HL-60 (cell line): ENCODE results near the gene SOX9.
"Not testable (repeated sequence)": the region's sequence is repeated elsewhere in the genome, so short reads cannot be mapped to it uniquely, and the experiment has no call there.

ENCODE experiments used
- DNase-seq, 2 experiments: peaks; one replicate each; pipeline ENCODE4 v3.0.0-alpha.2; 2010 to 2020; ENCODE audit warnings: low read depth in 1 of 2, low spot score in 1 of 2
- H3K27ac ChIP-seq: fragments of 250-450 bp; sonication (Bioruptor Pico); replicated peaks from 2 replicates; pipeline ENCODE4 v1.5.1; 2020; ENCODE audit warnings: mild to moderate bottlenecking, moderate library complexity
- H3K27me3 ChIP-seq: fragments of 250-450 bp; sonication (Bioruptor Pico); 2 replicates; pipeline ENCODE4 v1.5.1; 2021; ENCODE audit warnings: mild to moderate bottlenecking, moderate library complexity; ENCODE audit not compliant: insufficient read depth, poor library complexity, severe bottlenecking
- H3K4me3 ChIP-seq: replicated peaks from 2 replicates; pipeline ENCODE4 v1.5.1; 2011; ENCODE audit warnings: mild to moderate bottlenecking, control low read depth, low read length; ENCODE audit not compliant: insufficient read depth
- CTCF ChIP-seq: IDR thresholded peaks from one replicate; pipeline ENCODE4 v1.5.1; 2011; ENCODE audit warnings: low read length, control low read depth, inconsistent platforms; ENCODE audit not compliant: insufficient read depth
- GABPA ChIP-seq: IDR thresholded peaks from 2 replicates; pipeline ENCODE4 v1.6.1; 2012; ENCODE audit warnings: low read depth
- POLR2AphosphoS5 ChIP-seq: IDR thresholded peaks from 2 replicates; pipeline ENCODE4 v1.6.1; 2012; ENCODE audit warnings: low read depth
- SPI1 ChIP-seq: IDR thresholded peaks from 2 replicates; pipeline ENCODE4 v1.6.1; 2012; ENCODE audit warnings: low read depth, mild to moderate bottlenecking, borderline replicate concordance
- TF ChIP-seq, protein P1 (sequence below): IDR thresholded peaks from 2 replicates; pipeline ENCODE4 v1.6.1; 2012; ENCODE audit warnings: low read depth; ENCODE audit not compliant: insufficient replicate concordance

The SOX9 gene

GRCh38 chr17:72141336-72141735 is 20.5 kb downstream of the SOX9 start:
- TF ChIP-seq, protein P1, sequence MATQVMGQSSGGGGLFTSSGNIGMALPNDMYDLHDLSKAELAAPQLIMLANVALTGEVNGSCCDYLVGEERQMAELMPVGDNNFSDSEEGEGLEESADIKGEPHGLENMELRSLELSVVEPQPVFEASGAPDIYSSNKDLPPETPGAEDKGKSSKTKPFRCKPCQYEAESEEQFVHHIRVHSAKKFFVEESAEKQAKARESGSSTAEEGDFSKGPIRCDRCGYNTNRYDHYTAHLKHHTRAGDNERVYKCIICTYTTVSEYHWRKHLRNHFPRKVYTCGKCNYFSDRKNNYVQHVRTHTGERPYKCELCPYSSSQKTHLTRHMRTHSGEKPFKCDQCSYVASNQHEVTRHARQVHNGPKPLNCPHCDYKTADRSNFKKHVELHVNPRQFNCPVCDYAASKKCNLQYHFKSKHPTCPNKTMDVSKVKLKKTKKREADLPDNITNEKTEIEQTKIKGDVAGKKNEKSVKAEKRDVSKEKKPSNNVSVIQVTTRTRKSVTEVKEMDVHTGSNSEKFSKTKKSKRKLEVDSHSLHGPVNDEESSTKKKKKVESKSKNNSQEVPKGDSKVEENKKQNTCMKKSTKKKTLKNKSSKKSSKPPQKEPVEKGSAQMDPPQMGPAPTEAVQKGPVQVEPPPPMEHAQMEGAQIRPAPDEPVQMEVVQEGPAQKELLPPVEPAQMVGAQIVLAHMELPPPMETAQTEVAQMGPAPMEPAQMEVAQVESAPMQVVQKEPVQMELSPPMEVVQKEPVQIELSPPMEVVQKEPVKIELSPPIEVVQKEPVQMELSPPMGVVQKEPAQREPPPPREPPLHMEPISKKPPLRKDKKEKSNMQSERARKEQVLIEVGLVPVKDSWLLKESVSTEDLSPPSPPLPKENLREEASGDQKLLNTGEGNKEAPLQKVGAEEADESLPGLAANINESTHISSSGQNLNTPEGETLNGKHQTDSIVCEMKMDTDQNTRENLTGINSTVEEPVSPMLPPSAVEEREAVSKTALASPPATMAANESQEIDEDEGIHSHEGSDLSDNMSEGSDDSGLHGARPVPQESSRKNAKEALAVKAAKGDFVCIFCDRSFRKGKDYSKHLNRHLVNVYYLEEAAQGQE: no peak
- TF ChIP-seq SPI1: no peak
- H3K4me3 ChIP-seq: no peak overlapping the region
- DNase-seq: no peak
- H3K27ac ChIP-seq: no peak overlapping the region
- peaks cover 3% of the 10 kb centered on the region for H3K27me3 ChIP-seq

DNA sequence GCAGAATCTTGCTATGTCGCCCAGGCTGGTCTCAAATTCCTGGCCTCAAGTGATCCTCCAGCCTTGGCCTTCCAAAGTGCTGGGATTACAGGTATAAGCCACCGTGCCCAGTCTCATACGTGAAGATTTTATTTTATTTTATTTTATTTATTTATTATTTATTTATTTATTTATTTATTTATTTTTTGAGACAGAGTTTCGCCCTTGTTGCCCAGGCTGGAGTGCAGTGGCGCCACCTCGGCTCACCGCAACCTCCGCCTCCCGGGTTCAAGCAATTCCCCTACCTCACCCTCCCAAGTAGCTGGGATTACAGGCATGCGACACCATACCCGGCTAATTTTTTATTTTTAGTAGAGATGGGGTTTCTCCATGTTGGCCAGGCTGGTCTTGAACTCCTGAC is 21.3 kb downstream of the SOX9 start:
- not testable (repeated sequence) for DNase-seq, H3K27ac ChIP-seq, H3K4me3 ChIP-seq, H3K27me3 ChIP-seq

GRCh38 chr17:72142614-72143013 is 21.8 kb downstream of the SOX9 start:
- H3K4me3 ChIP-seq: no peak overlapping the region
- no peak for DNase-seq
- no peak overlapping the region for H3K27ac ChIP-seq
- no peaks in the 10 kb centered on the region for H3K27me3 ChIP-seq
- TF ChIP-seq POLR2AphosphoS5 (no peak), CTCF (no peak)
- TF ChIP-seq, protein P1: no peak

DNA sequence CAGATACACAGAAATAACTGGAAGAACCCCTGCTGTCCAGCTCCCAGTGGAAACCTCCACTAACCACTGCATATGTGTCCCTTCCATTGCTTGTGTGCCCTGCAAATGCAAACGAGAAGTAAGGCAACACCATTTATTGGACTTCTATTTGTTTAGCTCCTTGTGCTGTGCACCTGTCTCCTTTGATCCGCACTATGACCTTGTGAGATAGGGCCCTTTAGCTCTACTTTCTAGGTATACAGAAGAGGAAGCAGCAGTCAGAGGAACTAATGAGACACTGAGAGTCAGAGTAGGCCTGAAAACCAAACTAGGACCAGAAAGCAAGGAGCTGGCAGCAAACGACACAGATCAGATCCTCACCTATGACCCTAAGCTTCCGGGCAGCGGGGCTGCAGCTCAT is 22.4 kb downstream of the SOX9 start:
- Histone ChIP-seq H3K27me3 (no peaks in the 10 kb centered on the region), H3K4me3 (no peak overlapping the region), H3K27ac (no peak overlapping the region)
- no peak for DNase-seq
- TF ChIP-seq GABPA: no peak
- no peak for TF ChIP-seq CTCF
- TF ChIP-seq, protein P1: no peak
- TF ChIP-seq SPI1: no peak
- no peak for TF ChIP-seq POLR2AphosphoS5
